GM12878 (cell line): ENCODE data around the gene SIRT7. TPM values are rescaled to one million over a fixed set of nuclear protein-coding genes. Genes with fewer than 3 reads are reported as not detected.

ENCODE experiments used
- BMI1 ChIP-seq: fragments of 450-650 bp; IDR thresholded peaks from 2 replicates; pipeline ENCODE4 v1.6.1; 2016; ENCODE audit warnings: mild to moderate bottlenecking, moderate library complexity, borderline replicate concordance
- E2F4 ChIP-seq: IDR thresholded peaks from 2 replicates; pipeline ENCODE4 v1.6.1; 2012; ENCODE audit warnings: low read depth, low read length, improper control_type of control experiment
- FOXK2 ChIP-seq: fragments of 450-650 bp; IDR thresholded peaks from 2 replicates; pipeline ENCODE4 v1.6.1; 2017; ENCODE audit warnings: mild to moderate bottlenecking, moderate library complexity
- HSF1 ChIP-seq: fragments of 150-350 bp; IDR thresholded peaks from 2 replicates; pipeline ENCODE4 v1.6.1; 2014; ENCODE audit warnings: mild to moderate bottlenecking, low read depth, low read length
- KLF5 ChIP-seq: fragments of 450-650 bp; IDR thresholded peaks from 2 replicates; pipeline ENCODE4 v1.6.1; 2014; ENCODE audit warnings: mild to moderate bottlenecking; ENCODE audit not compliant: partially characterized antibody
- MAX ChIP-seq: IDR thresholded peaks from 2 replicates; pipeline ENCODE4 v1.6.1; 2012; ENCODE audit warnings: low read depth, low read length, improper control_type of control experiment
- NBN ChIP-seq: fragments of 450-650 bp; IDR thresholded peaks from 2 replicates; pipeline ENCODE4 v1.6.1; 2016
- PAX8 ChIP-seq: fragments of 450-650 bp; IDR thresholded peaks from 2 replicates; pipeline ENCODE4 v1.6.1; 2017; ENCODE audit warnings: mild to moderate bottlenecking, moderate library complexity
- PKNOX1 ChIP-seq: fragments of 450-650 bp; IDR thresholded peaks from 2 replicates; pipeline ENCODE4 v1.6.1; 2016; ENCODE audit warnings: mild to moderate bottlenecking
- PML ChIP-seq: IDR thresholded peaks from 2 replicates; pipeline ENCODE4 v1.6.1; 2012; ENCODE audit warnings: low read length, inconsistent platforms
- POU2F2 ChIP-seq: IDR thresholded peaks from 3 replicates; pipeline ENCODE4 v1.6.1; 2011; ENCODE audit warnings: low read depth, mild to moderate bottlenecking, low read length, borderline replicate concordance
- STAT1 ChIP-seq: fragments of 450-650 bp; conservative IDR thresholded peaks from 2 replicates; pipeline ENCODE4 v1.6.1; 2014; ENCODE audit warnings: antibody characterized with exemption, mild to moderate bottlenecking
- STAT3 ChIP-seq: IDR thresholded peaks from 2 replicates; pipeline ENCODE4 v1.6.1; 2011; ENCODE audit warnings: low read depth, low read length, improper control_type of control experiment
- TCF7 ChIP-seq: IDR thresholded peaks from 2 replicates; pipeline ENCODE4 v1.6.1; 2014; ENCODE audit warnings: antibody characterized with exemption, borderline replicate concordance
- ZBTB11 ChIP-seq: fragments of 450-650 bp; formaldehyde crosslinking; IDR thresholded peaks from 2 replicates; pipeline ENCODE4 v1.5.0; 2022; ENCODE audit warnings: mild to moderate bottlenecking, missing genetic modification characterization
- ZBTB40 ChIP-seq: fragments of 450-650 bp; IDR thresholded peaks from 2 replicates; pipeline ENCODE4 v1.6.1; 2016; ENCODE audit warnings: mild to moderate bottlenecking, moderate library complexity, borderline replicate concordance
- ZNF384 ChIP-seq: IDR thresholded peaks from 2 replicates; pipeline ENCODE4 v1.6.1; 2012; ENCODE audit warnings: low read depth, mild to moderate bottlenecking, low read length, improper control_type of control experiment, borderline replicate concordance
- ZZZ3 ChIP-seq: IDR thresholded peaks from 2 replicates; pipeline ENCODE4 v1.6.1; 2011; ENCODE audit warnings: low read depth; ENCODE audit not compliant: control insufficient read depth, insufficient read length
- polyA plus RNA-seq, 11 experiments: library from polyadenylated mRNA; depleted of rRNA in 4 of 11; unstranded in 6 of 11; stranded (reverse) in 5 of 11; fragments of >200 nt; fragmentation: Nextera tagmentation in 4 of 11; fragmentation: Illumina TruSeq in 1 of 11; extraction: Ambion mirVana in 4 of 11; extraction: Trizol in 1 of 11; gene quantifications; 1 replicate in 1 of 11; 2 replicates in 10 of 11; pipeline versions ENCODE4 v1.2.1 to v1.2.3, GENCODE V29; 2011 to 2016; ENCODE audit warnings: inconsistent platforms in 2 of 11, missing spikeins in 2 of 11, low read depth in 1 of 11
- total RNA-seq, 4 experiments: library from RNA; depleted of rRNA in 3 of 4; stranded (reverse); fragments of >200 nt in 3 of 4; fragmentation: Illumina TruSeq in 1 of 4; extraction: Trizol in 1 of 4; gene quantifications; 2 replicates each; pipeline versions ENCODE4 v1.2.1 to v1.2.3, GENCODE V29; 2013 to 2021

The SIRT7 gene
- total and polyA plus RNA-seq, 10 of the 15 experiments (the other 5 are each of a cell fraction or from before 2014, with no cell fraction given), result 1.2 to 56.2 (median 22.7) TPM

- TF ChIP-seq MAX (peak; percentile 25; the same call in 1 of the 2 replicates), STAT3 (no peak), ZBTB11 (CRISPR knock-in tag) (0 out of 2 replicates have a peak, but pooled peaks have one; percentile 3), PAX8 (no peak), ZNF384 (no peak), ZZZ3 (no peak), BMI1 (0 out of 2 replicates have a peak, but pooled peaks have one; percentile 30), E2F4 (no peak), TCF7 (no peak), NBN (0 out of 2 replicates have a peak, but pooled peaks have one; percentile 31), STAT1 (no peak), ZBTB40 (no peak), FOXK2 (no peak), PML (no peak; the same call in 1 of the 2 replicates), KLF5 (no peak), HSF1 (no peak), POU2F2 (no peak; the same call in 2 of the 3 replicates), PKNOX1 (no peak)
Measured at GRCh38 chr17:81867170-81867990, 50.6 kb downstream of the SIRT7 start (continued).
